Esophagus muscularis mucosa (tissue), 4 donors: ENCODE results near the gene NHLRC2. TPM values are rescaled to one million over a fixed set of nuclear protein-coding genes. Genes with fewer than 3 reads are reported as not detected.

Source experiments
- DNase-seq: peaks from one replicate; pipeline ENCODE4 v3.0.0-alpha.2; 2017; ENCODE audit errors: extremely low spot score
- H3K27ac ChIP-seq, 4 donors: fragments of 200-600 bp; sonication (generic); replicated peaks in 1 of 4; 1 replicate in 3 of 4; 2 replicates in 1 of 4; pipeline ENCODE4 v1.5.1; 2016 to 2019; ENCODE audit warnings: mild to moderate bottlenecking in 1 of 4
- H3K27me3 ChIP-seq, 4 donors: fragments of 200-600 bp; sonication (generic); one replicate each; pipeline versions ENCODE4 v1.5.1 to v1.6.0; 2016 to 2019
- H3K36me3 ChIP-seq, 4 donors: fragments of 200-600 bp; sonication (generic); one replicate each; pipeline ENCODE4 v1.5.1; 2016 to 2019
- H3K4me1 ChIP-seq, 4 donors: fragments of 200-600 bp; sonication (generic); one replicate each; pipeline ENCODE4 v1.5.1; 2016 to 2019
- H3K4me3 ChIP-seq, 4 donors: fragments of 200-600 bp; sonication (generic); 1 replicate in 2 of 4; 2 replicates in 2 of 4; pipeline ENCODE4 v1.5.1; 2016 to 2019; ENCODE audit warnings: mild to moderate bottlenecking in 4 of 4, moderate library complexity in 1 of 4
- H3K9me3 ChIP-seq, 4 donors: fragments of 200-600 bp; sonication (generic); 1 replicate in 3 of 4; 2 replicates in 1 of 4; pipeline ENCODE4 v1.5.1; 2016 to 2019
- CTCF ChIP-seq, 3 experiments: fragments of 200-600 bp in 2 of 3; fragments of 450-650 bp in 1 of 3; sonication (generic) in 2 of 3; IDR thresholded peaks; one replicate each; pipeline ENCODE4 v1.5.1; 2017 to 2019; ENCODE audit warnings: antibody characterized with exemption in 3 of 3, mild to moderate bottlenecking in 2 of 3, moderate library complexity in 1 of 3
- EP300 ChIP-seq: sonication (generic); formaldehyde crosslinking; IDR thresholded peaks from one replicate; pipeline ENCODE4 v1.6.1; 2017; ENCODE audit warnings: antibody characterized with exemption
- POLR2A ChIP-seq: fragments of 450-650 bp; IDR thresholded peaks from one replicate; pipeline ENCODE4 v1.6.1; 2017; ENCODE audit warnings: antibody characterized with exemption, moderate library complexity, mild to moderate bottlenecking, low read depth
- POLR2AphosphoS5 ChIP-seq, 2 donors: sonication (generic); formaldehyde crosslinking; IDR thresholded peaks; one replicate each; pipeline ENCODE4 v1.6.1; 2017; ENCODE audit warnings: antibody characterized with exemption in 2 of 2
- WGBS: methylation state at CpG from one replicate; pipeline ENCODE4 v1.1.5; 2018; 5-methylcytosine and 5-hydroxymethylcytosine counted together
- intact Hi-C: fragments of 100-400 bp; cut with DNase I; formaldehyde crosslinking; loops from one replicate; pipeline ENCODE4 v1.15.1; 2023
- total RNA-seq, 4 donors: library from RNA; depleted of rRNA; stranded (reverse); fragments of >200 nt; gene quantifications; one replicate each; pipeline versions ENCODE4 v1.1.0 to v1.2.1, GENCODE V29; 2016

NHLRC2 gene
- total RNA-seq, 4 donors from 2014 or later: 30.6 to 59.4 (median 40.3) TPM

GRCh38 chr10:113858541-113858940 lies 4.1 kb downstream of the NHLRC2 start:
- peaks cover 0 to 37% (median 27%) of the 10 kb centered on the region in 4 donors for H3K36me3 ChIP-seq
- no peaks in the 10 kb centered on the region for H3K27me3 ChIP-seq
- H3K4me3 ChIP-seq: no peak overlapping the region
- 65% methylated on average over 2 of the region's 2 CpGs for WGBS
- TF ChIP-seq POLR2A: no peak
- H3K9me3 ChIP-seq: no peaks in the 10 kb centered on the region
- DNase-seq: no peak
- peaks cover 7 to 38% (median 36%) of the 10 kb centered on the region in 4 donors for H3K4me1 ChIP-seq
- intact Hi-C loops: loop anchor here (5.0 to 10.0 kb wide), 4 partner anchors 56 to 314 kb away; partner anchors contain the start of gene CCDC186
- no peak overlapping the region for H3K27ac ChIP-seq

GRCh38 chr10:113859261-113859660 lies 4.8 kb downstream of the NHLRC2 start:
- WGBS: 82% methylated on average over 2 of the region's 2 CpGs
- no peak overlapping the region for H3K4me3 ChIP-seq
- H3K27me3 ChIP-seq: no peaks in the 10 kb centered on the region
- no peaks in the 10 kb centered on the region for H3K9me3 ChIP-seq
- no peak overlapping the region for H3K27ac ChIP-seq
- peaks cover 0 to 40% (median 30%) of the 10 kb centered on the region in 4 donors for H3K36me3 ChIP-seq
- intact Hi-C loops: loop anchor here (5.0 to 10.0 kb wide), 4 partner anchors 57 to 313 kb away; partner anchors contain the start of gene CCDC186
- H3K4me1 ChIP-seq: peaks cover 7 to 36% (median 34%) of the 10 kb centered on the region in 4 donors
- no peak for TF ChIP-seq CTCF (IDR thresholded peaks at IDR 0.05)
- no peak for TF ChIP-seq POLR2AphosphoS5 (IDR thresholded peaks at IDR 0.05)
- TF ChIP-seq EP300: no peak
- TF ChIP-seq POLR2A: no peak
- no peak for DNase-seq

- WGBS: 58% methylated on average over 3 of the region's 3 CpGs
- peaks cover 6 to 16% (median 15%) of the 10 kb centered on the region in 4 donors for H3K4me1 ChIP-seq
Observed at GRCh38 chr10:113865901-113866300, 11.4 kb downstream of the NHLRC2 start.

GRCh38 chr10:113866551-113867394 lies 12.3 kb downstream of the NHLRC2 start:
- 96% methylated on average over 5 of the region's 5 CpGs for WGBS
- intact Hi-C loops: no loop called here

More at GRCh38 chr10:113865901-113866300, 11.4 kb downstream of the NHLRC2 start:
- intact Hi-C loops: no loop called here
- no peak for TF ChIP-seq POLR2AphosphoS5 (IDR thresholded peaks at IDR 0.05)
- no peak for TF ChIP-seq POLR2A
- Histone ChIP-seq H3K27ac (no peak overlapping the region), H3K36me3 (peaks cover 0 to 22% (median 14%) of the 10 kb centered on the region in 4 donors), H3K27me3 (no peaks in the 10 kb centered on the region), H3K4me3 (no peak overlapping the region), H3K9me3 (no peaks in the 10 kb centered on the region)
- DNase-seq: no peak

GRCh38 chr10:113867904-113868303 lies 13.4 kb downstream of the NHLRC2 start:
- DNase-seq: no peak
- no peak overlapping the region for H3K27ac ChIP-seq
- peaks cover 0 to 13% (median 6%) of the 10 kb centered on the region in 4 donors for H3K36me3 ChIP-seq
- no peak for TF ChIP-seq POLR2A
- no peak for TF ChIP-seq CTCF (IDR thresholded peaks at IDR 0.05)
- TF ChIP-seq POLR2AphosphoS5 (IDR thresholded peaks at IDR 0.05): no peak
- TF ChIP-seq EP300: no peak
- intact Hi-C loops: no loop called here
- 98% methylated on average over 4 of the region's 4 CpGs for WGBS
- no peaks in the 10 kb centered on the region for H3K27me3 ChIP-seq
- H3K4me3 ChIP-seq: no peak overlapping the region
- peaks cover 6 to 16% (median 15%) of the 10 kb centered on the region in 4 donors for H3K4me1 ChIP-seq
- peaks cover 0 to 12% (median 7%) of the 10 kb centered on the region in 4 donors for H3K9me3 ChIP-seq

More at GRCh38 chr10:113866551-113867394, 12.3 kb downstream of the NHLRC2 start:
- no peaks in the 10 kb centered on the region for H3K27me3 ChIP-seq
- no peak for TF ChIP-seq POLR2AphosphoS5 (IDR thresholded peaks at IDR 0.05)
- no peak for TF ChIP-seq POLR2A
- TF ChIP-seq EP300: no peak
- TF ChIP-seq CTCF (IDR thresholded peaks at IDR 0.05): no peak
- peaks cover 0 to under 1% (median 0%) of the 10 kb centered on the region in 4 donors for H3K9me3 ChIP-seq
- no peak overlapping the region for H3K27ac ChIP-seq
- no peak for DNase-seq
- H3K4me3 ChIP-seq: no peak overlapping the region
- H3K4me1 ChIP-seq: peaks cover 6 to 16% (median 15%) of the 10 kb centered on the region in 4 donors
- H3K36me3 ChIP-seq: peaks cover 0 to 17% (median 9%) of the 10 kb centered on the region in 4 donors
